Esophagus squamous epithelium (tissue), 4 donors: ENCODE data around the gene IL3RA.

ENCODE experiments used
- POLR2A ChIP-seq, 4 donors: fragments of 450-650 bp; IDR thresholded peaks; one replicate each; pipeline ENCODE4 v1.6.1; 2017; ENCODE audit warnings: antibody characterized with exemption in 4 of 4, mild to moderate bottlenecking in 4 of 4, moderate library complexity in 3 of 4
- TF ChIP-seq, protein P1 (sequence below), 6 experiments: fragments of 450-650 bp in 4 of 6; fragments of 200-600 bp in 2 of 6; sonication (generic) in 2 of 6; IDR thresholded peaks; one replicate each; pipeline ENCODE4 v1.5.1; 2016 to 2019; ENCODE audit warnings: antibody characterized with exemption in 6 of 6, mild to moderate bottlenecking in 4 of 6, moderate library complexity in 4 of 6

DNA sequence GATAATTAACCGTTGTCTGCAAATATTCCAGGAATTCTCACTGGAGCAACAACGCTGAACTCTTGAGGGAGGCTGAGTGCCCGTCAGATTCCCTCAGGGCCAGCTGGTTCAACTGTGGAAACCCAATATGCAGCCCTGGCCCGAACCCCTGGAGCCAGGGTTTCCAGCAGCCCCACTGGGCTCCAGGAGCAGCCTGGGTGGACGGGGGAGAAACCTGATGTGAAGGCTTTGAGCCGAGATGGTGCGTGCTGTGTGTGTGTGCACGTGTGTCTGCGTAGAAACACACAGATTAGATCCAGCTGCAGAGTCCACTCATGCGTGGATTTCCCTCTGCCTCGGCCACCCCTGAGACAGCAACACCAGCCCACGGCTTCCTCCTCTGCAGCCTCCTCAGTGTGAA, 74.7 kb downstream of the IL3RA start:
- TF ChIP-seq, protein P1, sequence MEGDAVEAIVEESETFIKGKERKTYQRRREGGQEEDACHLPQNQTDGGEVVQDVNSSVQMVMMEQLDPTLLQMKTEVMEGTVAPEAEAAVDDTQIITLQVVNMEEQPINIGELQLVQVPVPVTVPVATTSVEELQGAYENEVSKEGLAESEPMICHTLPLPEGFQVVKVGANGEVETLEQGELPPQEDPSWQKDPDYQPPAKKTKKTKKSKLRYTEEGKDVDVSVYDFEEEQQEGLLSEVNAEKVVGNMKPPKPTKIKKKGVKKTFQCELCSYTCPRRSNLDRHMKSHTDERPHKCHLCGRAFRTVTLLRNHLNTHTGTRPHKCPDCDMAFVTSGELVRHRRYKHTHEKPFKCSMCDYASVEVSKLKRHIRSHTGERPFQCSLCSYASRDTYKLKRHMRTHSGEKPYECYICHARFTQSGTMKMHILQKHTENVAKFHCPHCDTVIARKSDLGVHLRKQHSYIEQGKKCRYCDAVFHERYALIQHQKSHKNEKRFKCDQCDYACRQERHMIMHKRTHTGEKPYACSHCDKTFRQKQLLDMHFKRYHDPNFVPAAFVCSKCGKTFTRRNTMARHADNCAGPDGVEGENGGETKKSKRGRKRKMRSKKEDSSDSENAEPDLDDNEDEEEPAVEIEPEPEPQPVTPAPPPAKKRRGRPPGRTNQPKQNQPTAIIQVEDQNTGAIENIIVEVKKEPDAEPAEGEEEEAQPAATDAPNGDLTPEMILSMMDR (IDR thresholded peaks at IDR 0.05), result no peak
- TF ChIP-seq POLR2A (IDR thresholded peaks at IDR 0.05), result no peak
